Measurements from ENCODE around the gene EYS.
"Not testable (repeated sequence)": the region's sequence is repeated elsewhere in the genome, so short reads cannot be mapped to it uniquely, and the experiment has no call there.

Gene EYS

GRCh38 chr6:63904650-63905248, 1802.3 kb downstream of the EYS start:
- Histone ChIP-seq H3K27ac (ENCODE audit: poor library complexity, severe bottlenecking) (peak overlapping the region; percentile 80), H3K36me3 (ENCODE audit: low read depth) (no peaks in the 10 kb centered on the region), H3K4me1 (ENCODE audit: insufficient read depth, poor library complexity, severe bottlenecking) (peaks cover 14% of the 10 kb centered on the region), H3K4me3 (ENCODE audit: severe bottlenecking) (no peak overlapping the region), H3K27me3 (ENCODE audit: insufficient read depth, poor library complexity, severe bottlenecking) (no peaks in the 10 kb centered on the region), H3K9me3 (ENCODE audit: severe bottlenecking) (no peaks in the 10 kb centered on the region)
- no peak for DNase-seq (ENCODE audit: low spot score)
- ATAC-seq (ENCODE audit: low read depth): peak; percentile 96
- no peak for TF ChIP-seq CTCF (IDR thresholded peaks at IDR 0.05; ENCODE audit: poor library complexity, severe bottlenecking)

- peak; percentile 100 for ATAC-seq (ENCODE audit: low read depth)
- no peak overlapping the region for H3K4me3 ChIP-seq (ENCODE audit: severe bottlenecking)
- no peak for DNase-seq (ENCODE audit: low spot score)
Measured at GRCh38 chr6:63899550-63899949, 1807.5 kb downstream of the EYS start.

GRCh38 chr6:63897952-63898351, 1809.1 kb downstream of the EYS start:
- H3K27ac ChIP-seq (ENCODE audit: poor library complexity, severe bottlenecking): no peak overlapping the region
- no peaks in the 10 kb centered on the region for H3K36me3 ChIP-seq (ENCODE audit: low read depth)
- no peak overlapping the region for H3K4me3 ChIP-seq (ENCODE audit: severe bottlenecking)
- H3K9me3 ChIP-seq (ENCODE audit: severe bottlenecking): no peaks in the 10 kb centered on the region
- TF ChIP-seq CTCF (IDR thresholded peaks at IDR 0.05; ENCODE audit: poor library complexity, severe bottlenecking): no peak
- DNase-seq (ENCODE audit: low spot score) (no peak), ATAC-seq (ENCODE audit: low read depth) (no peak)
- no peaks in the 10 kb centered on the region for H3K27me3 ChIP-seq (ENCODE audit: insufficient read depth, poor library complexity, severe bottlenecking)
- peaks cover 15% of the 10 kb centered on the region for H3K4me1 ChIP-seq (ENCODE audit: insufficient read depth, poor library complexity, severe bottlenecking)

More at GRCh38 chr6:63899550-63899949, 1807.5 kb downstream of the EYS start:
- no peak for TF ChIP-seq CTCF (IDR thresholded peaks at IDR 0.05; ENCODE audit: poor library complexity, severe bottlenecking)
- H3K9me3 ChIP-seq (ENCODE audit: severe bottlenecking): no peaks in the 10 kb centered on the region
- H3K36me3 ChIP-seq (ENCODE audit: low read depth): no peaks in the 10 kb centered on the region
- peak overlapping the region; percentile 72 for H3K27ac ChIP-seq (ENCODE audit: poor library complexity, severe bottlenecking)
- H3K4me1 ChIP-seq (ENCODE audit: insufficient read depth, poor library complexity, severe bottlenecking): peaks cover 20% of the 10 kb centered on the region
- H3K27me3 ChIP-seq (ENCODE audit: insufficient read depth, poor library complexity, severe bottlenecking): no peaks in the 10 kb centered on the region

- no peaks in the 10 kb centered on the region for H3K9me3 ChIP-seq (ENCODE audit: severe bottlenecking)
- peaks cover 15% of the 10 kb centered on the region for H3K4me1 ChIP-seq (ENCODE audit: insufficient read depth, poor library complexity, severe bottlenecking)
- DNase-seq (ENCODE audit: low spot score): no peak
- no peaks in the 10 kb centered on the region for H3K27me3 ChIP-seq (ENCODE audit: insufficient read depth, poor library complexity, severe bottlenecking)
- no peak for TF ChIP-seq CTCF (IDR thresholded peaks at IDR 0.05; ENCODE audit: poor library complexity, severe bottlenecking)
- H3K27ac ChIP-seq (ENCODE audit: poor library complexity, severe bottlenecking): no peak overlapping the region
- H3K36me3 ChIP-seq (ENCODE audit: low read depth): no peaks in the 10 kb centered on the region
- no peak overlapping the region for H3K4me3 ChIP-seq (ENCODE audit: severe bottlenecking)
- ATAC-seq (ENCODE audit: low read depth): no peak
Measured at GRCh38 chr6:63897459-63897858, 1809.6 kb downstream of the EYS start.

- Histone ChIP-seq H3K27me3 (ENCODE audit: insufficient read depth, poor library complexity, severe bottlenecking) (no peaks in the 10 kb centered on the region), H3K9me3 (ENCODE audit: severe bottlenecking) (no peaks in the 10 kb centered on the region), H3K27ac (ENCODE audit: poor library complexity, severe bottlenecking) (no peak overlapping the region), H3K36me3 (ENCODE audit: low read depth) (no peaks in the 10 kb centered on the region), H3K4me1 (ENCODE audit: insufficient read depth, poor library complexity, severe bottlenecking) (no peaks in the 10 kb centered on the region), H3K4me3 (ENCODE audit: severe bottlenecking) (no peak overlapping the region)
- no peak for ATAC-seq (ENCODE audit: low read depth)
- no peak for DNase-seq (ENCODE audit: low spot score)
- TF ChIP-seq CTCF (IDR thresholded peaks at IDR 0.05; ENCODE audit: poor library complexity, severe bottlenecking): no peak
Measured at GRCh38 chr6:63888416-63888815, 1818.6 kb downstream of the EYS start.

GRCh38 chr6:63887804-63888203, 1819.2 kb downstream of the EYS start:
- not testable (repeated sequence) for H3K4me1 ChIP-seq (ENCODE audit: insufficient read depth, poor library complexity, severe bottlenecking); H3K9me3 ChIP-seq (ENCODE audit: severe bottlenecking); ATAC-seq (ENCODE audit: low read depth)

More at GRCh38 chr6:63887804-63888203, 1819.2 kb downstream of the EYS start:
- H3K4me3 ChIP-seq (ENCODE audit: severe bottlenecking); H3K36me3 ChIP-seq (ENCODE audit: low read depth); H3K27me3 ChIP-seq (ENCODE audit: insufficient read depth, poor library complexity, severe bottlenecking); DNase-seq (ENCODE audit: low spot score); H3K27ac ChIP-seq (ENCODE audit: poor library complexity, severe bottlenecking): not testable (repeated sequence)

Measured in RWPE2 (cell line).